BLaER1 (cell line): ENCODE results near the gene SLC35B4.

Experiments
- H3K27ac ChIP-seq: shearing (Covaris generic); formaldehyde crosslinking; 2 replicates; pipeline ENCODE4 v1.8.1; 2022
- H3K27me3 ChIP-seq: shearing (Covaris generic); formaldehyde crosslinking; 2 replicates; pipeline ENCODE4 v1.8.1; 2022
- H3K36me3 ChIP-seq: shearing (Covaris generic); formaldehyde crosslinking; 2 replicates; pipeline ENCODE4 v1.8.1; 2022
- H3K4me1 ChIP-seq: shearing (Covaris generic); formaldehyde crosslinking; 2 replicates; pipeline ENCODE4 v1.8.1; 2022
- H3K4me2 ChIP-seq: shearing (Covaris generic); formaldehyde crosslinking; 2 replicates; pipeline ENCODE4 v1.8.1; 2022
- H3K4me3 ChIP-seq: shearing (Covaris generic); formaldehyde crosslinking; 2 replicates; pipeline ENCODE4 v1.8.1; 2022
- H3K9ac ChIP-seq: shearing (Covaris generic); formaldehyde crosslinking; 2 replicates; pipeline ENCODE4 v1.8.1; 2022
- H3K9me3 ChIP-seq: shearing (Covaris generic); formaldehyde crosslinking; 2 replicates; pipeline ENCODE4 v1.8.1; 2022
- H4K20me1 ChIP-seq: shearing (Covaris generic); formaldehyde crosslinking; 2 replicates; pipeline ENCODE4 v1.8.1; 2022
- Cebpa-rat ChIP-seq: shearing (Covaris generic); IDR thresholded peaks from 2 replicates; pipeline ENCODE4 v1.8.1; 2022

SLC35B4 gene

GRCh38 chr7:134245253-134245652, 71.5 kb downstream of the SLC35B4 start:
- H3K4me2 ChIP-seq = no peak overlapping the region
- H3K9me3 ChIP-seq = 0 out of 2 replicates have a peak, but pooled peaks cover 2% of the 10 kb centered on the region
- TF ChIP-seq Cebpa-rat = no peak

More at GRCh38 chr7:134245253-134245652, 71.5 kb downstream of the SLC35B4 start:
- no peaks in the 10 kb centered on the region for H4K20me1 ChIP-seq
- no peaks in the 10 kb centered on the region for H3K27me3 ChIP-seq
- no peaks in the 10 kb centered on the region for H3K4me1 ChIP-seq
- no peaks in the 10 kb centered on the region for H3K36me3 ChIP-seq
- H3K9ac ChIP-seq = no peak overlapping the region
- no peak overlapping the region for H3K27ac ChIP-seq
- H3K4me3 ChIP-seq = no peak overlapping the region
